ENCODE results near the gene ATG101.

- TF ChIP-seq CTCF (IDR thresholded peaks at IDR 0.05) (no peak), EZH2 (IDR thresholded peaks at IDR 0.05; ENCODE audit: borderline replicate concordance, insufficient read depth, low read depth, low read length, poor library complexity, severe bottlenecking) (no peak)
Measured at GRCh38 chr12:52085682-52086180, 16.0 kb downstream of the ATG101 start.
